GM19452 (cell line): ENCODE results near the gene RC3H2.
"Not testable (repeated sequence)": the region's sequence is repeated elsewhere in the genome, so short reads cannot be mapped to it uniquely, and the experiment has no call there.

Source experiments
- ATAC-seq: cut with Tn5 transposase; IDR thresholded peaks from one replicate; pipeline ENCODE4 v1.9.1; 2021; ENCODE audit not compliant: unreplicated experiment

RC3H2 gene

GRCh38 chr9:122922713-122923112 is 17.6 kb upstream of the RC3H2 start:
- ATAC-seq = no peak

DNA sequence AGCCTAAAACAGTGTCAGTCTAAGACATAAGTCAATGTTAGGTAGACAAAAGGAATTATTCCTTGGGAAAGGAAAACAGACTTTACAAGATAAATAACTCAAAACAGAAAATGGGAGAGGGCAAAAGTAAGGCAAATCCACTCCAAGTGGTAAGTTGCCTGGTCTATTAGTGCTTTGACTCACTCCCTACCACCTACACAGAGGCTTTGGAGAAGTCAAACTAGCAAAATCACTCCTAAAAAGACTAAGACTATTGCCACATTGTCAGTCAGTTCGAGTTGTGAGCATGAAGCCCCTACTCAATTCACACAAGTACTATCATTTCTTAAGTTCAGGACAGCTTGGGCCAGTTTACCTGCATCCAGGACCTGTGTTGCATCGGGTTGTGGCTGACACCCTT is 13.2 kb upstream of the RC3H2 start:
- ATAC-seq = no peak

- ATAC-seq = peak; percentile 98
These were observed 8.0 kb upstream of the RC3H2 start, which contains the start of gene ZBTB6 for GRCh38 chr9:122912964-122913673. Gene ZBTB6, minus strand, starts transcription at chr9:122913323. Its CDS starts 1,251 bp downstream, at chr9:122912072.

DNA sequence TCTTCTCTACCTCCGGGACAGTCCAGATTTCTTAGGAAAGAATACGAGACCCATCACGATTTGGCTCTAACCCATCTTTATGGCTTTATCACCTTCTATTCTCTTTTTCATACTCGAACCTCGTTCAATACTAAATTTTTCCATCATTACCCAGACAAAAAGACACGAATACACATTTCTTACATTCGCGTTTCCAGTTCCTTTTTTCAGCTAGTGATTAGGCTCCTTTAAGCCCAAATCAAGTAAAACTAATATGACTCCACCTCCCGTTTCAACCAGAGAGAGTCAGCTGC is 7.5 kb upstream of the RC3H2 start:
- no peak for ATAC-seq

- not testable (repeated sequence) for ATAC-seq
These were observed 963 bp upstream of the RC3H2 start for GRCh38 chr9:122906122-122906521.

DNA sequence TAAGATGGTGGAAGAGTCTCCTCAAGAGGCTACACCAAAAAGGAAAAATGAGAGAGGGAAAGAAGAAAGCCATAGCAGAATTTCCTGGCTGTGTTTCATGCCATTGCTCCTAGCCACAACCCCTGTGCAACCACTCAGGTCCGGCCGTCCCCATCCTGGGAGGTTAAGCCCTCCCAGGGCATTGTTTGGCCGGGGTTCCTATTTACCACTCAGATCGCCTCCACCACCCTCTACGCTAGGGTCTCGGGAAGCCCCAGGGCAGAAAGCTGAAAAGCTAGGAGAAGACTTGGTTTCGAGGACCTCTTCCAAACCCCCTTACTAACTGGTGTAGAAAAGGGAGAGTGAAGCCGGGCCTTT is 715 bp downstream of the RC3H2 start:
- ATAC-seq = peak; percentile 8

GRCh38 chr9:122900791-122901190 is 4.4 kb downstream of the RC3H2 start:
- ATAC-seq = no peak

DNA sequence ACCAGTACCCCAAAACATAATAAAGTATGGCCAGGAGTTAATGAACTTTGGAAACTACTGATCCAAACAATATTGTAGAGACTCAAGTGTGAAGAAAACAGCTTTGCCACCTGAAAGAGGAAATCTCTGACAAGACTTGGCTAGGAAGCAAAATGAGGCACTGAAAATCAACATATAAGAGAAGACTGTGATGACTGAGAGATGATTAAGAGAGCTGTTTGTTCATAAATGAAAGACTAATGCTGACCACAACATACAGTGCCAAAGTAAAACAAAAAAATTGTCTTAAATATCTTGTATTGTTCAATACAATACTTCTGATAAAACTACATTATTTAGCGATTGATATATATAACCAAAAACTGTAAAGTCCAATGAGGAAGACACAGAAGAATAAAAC is 7.2 kb downstream of the RC3H2 start:
- ATAC-seq = no peak

GRCh38 chr9:122888480-122888879 is 16.7 kb downstream of the RC3H2 start:
- no peak for ATAC-seq

GRCh38 chr9:122883125-122883524 is 22.0 kb downstream of the RC3H2 start:
- no peak for ATAC-seq

- ATAC-seq = no peak
These were observed 25.7 kb downstream of the RC3H2 start for GRCh38 chr9:122879443-122879842.

GRCh38 chr9:122875523-122875922 is 29.6 kb downstream of the RC3H2 start:
- no peak for ATAC-seq

- not testable (repeated sequence) for ATAC-seq
These were observed 37.9 kb downstream of the RC3H2 start for GRCh38 chr9:122867276-122867675.

DNA sequence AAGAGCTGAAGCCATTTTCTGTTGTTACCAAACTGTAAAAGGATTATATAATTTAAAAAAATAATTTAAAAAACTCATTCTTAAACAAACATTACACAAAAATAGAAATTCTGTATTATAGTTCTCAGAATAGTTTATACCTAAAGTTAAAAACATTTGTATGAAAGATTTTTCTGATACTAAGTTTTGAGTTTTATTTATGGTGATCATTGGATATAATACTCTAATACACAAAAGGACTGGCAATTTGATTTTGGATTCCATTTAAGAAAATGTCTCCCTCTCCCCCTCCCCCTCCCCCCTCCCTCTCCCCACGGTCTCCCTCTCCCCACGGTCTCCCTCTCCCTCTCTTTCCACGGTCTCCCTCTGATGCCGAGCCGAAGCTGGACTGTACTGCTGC is 39.1 kb downstream of the RC3H2 start:
- ATAC-seq = no peak

GRCh38 chr9:122865300-122865699 is 39.9 kb downstream of the RC3H2 start:
- no peak for ATAC-seq

- ATAC-seq = no peak
These were observed 41.8 kb downstream of the RC3H2 start for GRCh38 chr9:122863407-122863806.

- ATAC-seq = no peak
These were observed 44.6 kb downstream of the RC3H2 start for GRCh38 chr9:122860319-122861142.

- no peak for ATAC-seq
These were observed 47.3 kb downstream of the RC3H2 start for GRCh38 chr9:122857815-122858214.

DNA sequence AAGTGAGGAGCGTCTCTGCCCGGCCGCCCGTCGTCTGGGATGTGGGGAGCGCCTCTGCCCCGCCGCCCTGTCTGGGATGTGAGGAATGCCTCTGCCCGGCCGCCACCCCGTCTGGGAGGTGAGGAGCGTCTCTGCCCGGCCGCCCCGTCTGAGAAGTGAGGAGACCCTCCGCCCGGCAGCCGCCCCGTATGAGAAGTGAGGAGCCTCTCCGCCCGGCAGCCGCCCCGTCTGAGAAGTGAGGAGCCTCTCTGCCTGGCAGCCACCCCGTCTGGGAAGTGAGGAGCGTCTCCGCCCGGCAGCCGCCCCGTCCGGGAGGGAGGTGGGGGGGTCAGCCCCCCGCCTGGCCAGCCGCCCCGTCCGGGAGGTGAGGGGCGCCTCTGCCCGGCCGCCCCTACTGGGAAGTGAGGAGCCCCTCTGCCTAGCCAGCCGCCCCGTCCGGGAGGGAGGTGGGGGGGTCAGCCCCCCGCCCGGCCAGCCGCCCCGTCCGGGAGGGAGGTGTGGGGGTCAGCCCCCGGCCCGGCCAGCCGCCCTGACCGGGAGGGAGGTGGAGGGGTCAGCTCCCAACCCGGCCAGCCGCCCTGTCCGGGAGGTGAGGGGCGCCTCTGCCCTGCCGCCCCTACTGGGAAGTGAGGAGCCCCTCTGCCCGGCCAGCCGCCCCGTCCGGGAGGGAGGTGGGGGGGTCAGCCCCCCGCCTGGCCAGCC is 52.9 kb downstream of the RC3H2 start:
- not testable (repeated sequence) for ATAC-seq

DNA sequence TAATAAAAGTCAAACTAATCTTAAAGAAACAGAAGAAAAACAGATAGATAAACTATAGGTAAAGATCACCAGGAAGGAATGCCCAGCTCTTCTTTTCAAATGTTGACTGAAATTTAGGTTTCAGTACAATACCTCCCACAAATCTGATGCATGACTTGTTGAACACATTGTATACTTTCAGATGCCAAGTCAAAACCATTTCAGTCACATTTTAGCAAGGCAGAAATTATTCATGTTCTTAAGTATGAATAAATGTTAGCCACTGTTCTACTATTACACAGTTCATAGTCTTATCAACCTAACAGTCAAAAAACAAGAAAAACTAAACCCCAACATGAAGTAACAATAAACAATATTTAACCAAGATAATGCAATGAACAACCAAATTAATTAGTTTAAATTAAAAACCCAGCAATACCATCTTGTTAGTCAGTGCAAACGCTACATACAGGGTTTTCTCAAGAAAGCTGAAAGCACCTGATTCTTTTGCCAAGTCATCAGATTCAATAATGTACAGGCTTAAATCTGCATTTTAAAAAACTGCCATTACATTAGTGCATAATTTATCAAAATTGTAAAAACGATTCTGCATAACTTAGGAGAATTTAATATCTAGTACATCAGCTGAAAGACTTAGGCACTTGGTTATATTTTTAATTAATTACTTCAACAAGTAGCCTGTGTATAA is 56.8 kb downstream of the RC3H2 start:
- no peak for ATAC-seq

DNA sequence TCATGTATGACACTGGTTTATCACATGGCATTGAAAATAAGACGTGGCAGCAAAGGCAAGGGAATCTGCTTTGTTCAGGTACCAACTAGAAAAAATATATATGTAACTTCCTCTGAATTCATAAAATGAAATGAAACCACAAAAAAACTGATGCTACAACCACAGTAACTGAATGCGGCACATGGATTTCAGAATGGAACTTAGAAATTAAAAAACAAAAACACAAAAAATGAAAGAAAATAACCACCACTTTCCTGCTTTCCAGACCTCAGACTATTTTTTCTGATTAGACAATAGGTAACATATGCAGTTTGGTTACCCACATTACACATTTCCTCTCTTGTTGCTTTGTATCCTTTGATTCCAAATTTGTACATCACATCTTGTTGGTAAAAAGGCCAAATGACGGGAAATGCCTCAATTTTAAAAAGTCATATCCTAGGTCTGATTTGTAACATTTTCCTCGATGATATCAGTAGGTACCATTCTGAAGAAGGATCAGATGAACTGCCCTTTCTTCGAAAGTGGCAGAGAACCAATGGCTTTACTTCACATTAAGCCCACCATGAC is 58.7 kb downstream of the RC3H2 start:
- ATAC-seq = no peak
